CD4-positive, alpha-beta T cell (primary cell): ENCODE data around the gene SUN2. TPM values are rescaled to one million over a fixed set of nuclear protein-coding genes. Genes with fewer than 3 reads are reported as not detected.
"Not testable (repeated sequence)": the region's sequence is repeated elsewhere in the genome, so short reads cannot be mapped to it uniquely, and the experiment has no call there.

ENCODE experiments used
- ATAC-seq: fragments of 200-7000 bp; cut with Tn5 transposase; one replicate; pipeline ENCODE4 v1.10.0; 2022; ENCODE audit warnings: mild to moderate bottlenecking; ENCODE audit not compliant: poor library complexity
- CTCF ChIA-PET: fragments of 350-600 bp; sonication (Branson Sonifier 250); formaldehyde crosslinking; loops from one replicate; lab custom pipeline; 2021; ENCODE audit warnings: antibody characterized with exemption, inconsistent platforms; lab: Charles Lee
- POLR2A ChIA-PET: fragments of 350-600 bp; sonication (Branson Sonifier 250); formaldehyde crosslinking; loops from one replicate; lab custom pipeline; 2021; ENCODE audit warnings: antibody characterized with exemption, inconsistent platforms; lab: Charles Lee
- DNase-seq, 14 experiments: peaks; one replicate each; pipeline ENCODE4 v3.0.0-alpha.2; 2013 to 2020; ENCODE audit warnings: mixed read lengths in 2 of 14
- H3K27ac ChIP-seq, 2 donors: one replicate each; pipeline versions ENCODE4 v1.5.1 to v1.7.0; 2013; ENCODE audit warnings: low read length in 2 of 2, low read depth in 1 of 2, mild to moderate bottlenecking in 1 of 2
- H3K27me3 ChIP-seq, 2 experiments: 1 replicate in 1 of 2; 2 replicates in 1 of 2; pipeline versions ENCODE4 v1.6.1 to v1.7.0; 2013; ENCODE audit warnings: low read length in 2 of 2, control low read depth in 1 of 2, mild to moderate bottlenecking in 1 of 2, moderate library complexity in 1 of 2; ENCODE audit not compliant: insufficient read depth in 2 of 2, control insufficient read depth in 1 of 2
- H3K36me3 ChIP-seq: one replicate; pipeline ENCODE4 v1.6.1; 2013; ENCODE audit warnings: low read length, control low read depth; ENCODE audit not compliant: insufficient read depth
- H3K4me1 ChIP-seq: one replicate; pipeline ENCODE4 v1.6.1; 2013; ENCODE audit warnings: low read length, control low read depth; ENCODE audit not compliant: insufficient read depth
- H3K4me3 ChIP-seq: one replicate; pipeline ENCODE4 v1.5.1; 2013; ENCODE audit warnings: mild to moderate bottlenecking, low read length, moderate library complexity
- H3K9me3 ChIP-seq, 2 experiments: 1 replicate in 1 of 2; 2 replicates in 1 of 2; pipeline versions ENCODE4 v1.6.1 to v1.7.0; 2013; ENCODE audit warnings: low read length in 2 of 2, mild to moderate bottlenecking in 2 of 2, control low read depth in 1 of 2, moderate library complexity in 1 of 2; ENCODE audit not compliant: control insufficient read depth in 1 of 2, insufficient read depth in 1 of 2
- H3K27ac Mint-ChIP-seq: one replicate; pipeline ENCODE4 v1.8.0; 2020; ENCODE audit warnings: mixed read lengths
- H3K27me3 Mint-ChIP-seq: one replicate; pipeline ENCODE4 v1.8.0; 2021; ENCODE audit warnings: mixed read lengths
- H3K36me3 Mint-ChIP-seq: one replicate; pipeline ENCODE4 v1.8.0; 2021; ENCODE audit warnings: low read depth, mixed read lengths
- H3K4me1 Mint-ChIP-seq: one replicate; pipeline ENCODE4 v1.8.0; 2021; ENCODE audit warnings: low read depth, mixed read lengths
- H3K4me3 Mint-ChIP-seq: one replicate; pipeline ENCODE4 v1.8.0; 2020; ENCODE audit warnings: mild to moderate bottlenecking, mixed read lengths
- H3K9me3 Mint-ChIP-seq: one replicate; pipeline ENCODE4 v1.8.0; 2020; ENCODE audit warnings: mixed read lengths
- CTCF ChIP-seq: fragments of 200-600 bp; IDR thresholded peaks from one replicate; pipeline ENCODE4 v1.8.0; 2022; ENCODE audit warnings: antibody characterized with exemption, mild to moderate bottlenecking
- intact Hi-C, 2 experiments: fragments of 100-400 bp; cut with DNase I in 1 of 2; cut with micrococcal nuclease in 1 of 2; formaldehyde crosslinking; loops; one replicate each; pipeline versions ENCODE4 v1.15.1 to v1.9.0; 2023 to 2025; cut with DNase I, micrococcal nuclease
- polyA plus RNA-seq, 2 donors: library from polyadenylated mRNA; unstranded; fragments of 120-200 nt; gene quantifications; one replicate each; pipeline ENCODE4 v1.2.1, GENCODE V29; 2013
- total RNA-seq, 174 experiments: library from RNA in 2 of 174; stranded (reverse) in 2 of 174; gene quantifications; one replicate each; pipeline ENCODE4 v1.2.3 and lab custom pipeline; 2021 to 2026

SUN2 gene
- total RNA-seq (100 to 1,000 TPM; 440 to 453 TPM), total RNA-seq (lab: John Stamatoyannopoulos, UW) (46.3 to 1,817 (median 684) reads per million in 172 experiments)
- 509 TPM for polyA plus RNA-seq (2013, experiment 1 of 2)
- 485 TPM for polyA plus RNA-seq (2013, experiment 2 of 2)

GRCh38 chr22:38755911-38756532, at the start of gene SUN2:
TSS of gene SUN2 (minus strand) at chr22:38755998. CDS start at chr22:38752628, 3,370 bp downstream.
- ChIA-PET POLR2A (interaction anchor here (1.2 to 25.2 kb wide), 7 partner anchors 8 to 87 kb away, joined by 3 to 752 read pairs (median 20); partner anchors contain the start of genes GTPBP1 and NPTXR), CTCF (interaction anchor here (0.7 to 3.9 kb wide), 7 partner anchors 10 to 484 kb away, joined by 3 to 20 read pairs (median 3); partner anchors contain the start of gene TOMM22)
- Mint-ChIP-seq H3K27me3 (no peaks in the 10 kb centered on the region), H3K9me3 (no peaks in the 10 kb centered on the region), H3K27ac (peak within 1 kb of the TSS; percentile 99), H3K36me3 (peaks cover 47% of the 10 kb centered on the region), H3K4me1 (peaks cover 69% of the 10 kb centered on the region), H3K4me3 (peak within 1 kb of the TSS; percentile 99)
- intact Hi-C loops: loop anchor here (1.0 to 5.0 kb wide), 3 partner anchors 38 to 86 kb away; partner anchors contain the start of genes DNAL4 (in 1 of the 2) and NPTXR (in 1 of the 2)
- DNase-seq (peak; percentile 85 to 96 (median 94)), ATAC-seq (peak; percentile 63)
- no peaks in the 10 kb centered on the region for H3K9me3 ChIP-seq
- peaks cover 31% of the 10 kb centered on the region for H3K36me3 ChIP-seq
- peak within 1 kb of the TSS; percentile 98 for H3K4me3 ChIP-seq
- peaks cover 73% of the 10 kb centered on the region for H3K4me1 ChIP-seq
- no peaks in the 10 kb centered on the region for H3K27me3 ChIP-seq
- no peak for TF ChIP-seq CTCF
- H3K27ac ChIP-seq: peak within 1 kb of the TSS; percentile 75 to 81

- H3K4me1 ChIP-seq, POLR2A ChIA-PET, H3K4me3 Mint-ChIP-seq, H3K4me3 ChIP-seq, H3K27me3 ChIP-seq, H3K9me3 ChIP-seq, H3K27me3 Mint-ChIP-seq, CTCF ChIA-PET, intact Hi-C loops, H3K4me1 Mint-ChIP-seq, H3K36me3 Mint-ChIP-seq, DNase-seq, H3K9me3 Mint-ChIP-seq, ATAC-seq, H3K36me3 ChIP-seq, H3K27ac ChIP-seq, H3K27ac Mint-ChIP-seq: not testable (repeated sequence)
Measured at GRCh38 chr22:38805041-38805593, 49.3 kb upstream of the SUN2 start.

GRCh38 chr22:38802671-38803121, 46.9 kb upstream of the SUN2 start:
- no peak overlapping the region for H3K27ac Mint-ChIP-seq

More at GRCh38 chr22:38802671-38803121, 46.9 kb upstream of the SUN2 start:
- no peak for DNase-seq
- POLR2A ChIA-PET: no interaction called here
- Histone ChIP-seq H3K4me1 (peaks cover 11% of the 10 kb centered on the region), H3K27me3 (peaks cover 0 to 7% of the 10 kb centered on the region in 2 experiments), H3K36me3 (no peaks in the 10 kb centered on the region), H3K9me3 (peaks cover 0 to 7% of the 10 kb centered on the region in 2 experiments), H3K4me3 (no peak overlapping the region), H3K27ac (no peak overlapping the region)
- H3K4me3 Mint-ChIP-seq: no peak overlapping the region
- intact Hi-C loops: no loop called here
- H3K27me3 Mint-ChIP-seq: peaks cover 7% of the 10 kb centered on the region
- ATAC-seq: no peak
- CTCF ChIA-PET: interaction anchor here (1.6 kb wide), 1 partner anchor 69 kb away, joined by 4 read pairs; no protein-coding TSS in a partner anchor
- TF ChIP-seq CTCF: no peak
- H3K36me3 Mint-ChIP-seq: no peaks in the 10 kb centered on the region
- peaks cover 18% of the 10 kb centered on the region for H3K4me1 Mint-ChIP-seq
- peaks cover 2% of the 10 kb centered on the region for H3K9me3 Mint-ChIP-seq
